Thoracic aorta (tissue), 2 donors: ENCODE measurements around the gene ABCG4. TPM values are rescaled to one million over a fixed set of nuclear protein-coding genes. Genes with fewer than 3 reads are reported as not detected.

Source experiments
- ATAC-seq: fragments of 150-250 bp; one replicate; pipeline ENCODE4 v1.8.0; 2017; ENCODE audit warnings: low read depth; ENCODE audit not compliant: insufficient number of reproducible peaks, low FRiP score
- DNase-seq: peaks from one replicate; pipeline ENCODE4 v3.0.0-alpha.2; 2020; ENCODE audit warnings: low spot score
- H3K27ac ChIP-seq, 2 donors: fragments of 200-600 bp; sonication (generic); 1 replicate in 1 of 2; 2 replicates in 1 of 2; pipeline ENCODE4 v1.5.1; 2016; ENCODE audit warnings: mild to moderate bottlenecking in 2 of 2, moderate library complexity in 2 of 2
- H3K27me3 ChIP-seq: fragments of 200-600 bp; sonication (generic); replicated peaks from 2 replicates; pipeline ENCODE4 v1.6.0; 2016; ENCODE audit warnings: mild to moderate bottlenecking; ENCODE audit not compliant: insufficient read depth
- H3K36me3 ChIP-seq: fragments of 200-600 bp; sonication (generic); one replicate; pipeline ENCODE4 v1.5.1; 2016
- H3K4me1 ChIP-seq, 2 donors: fragments of 200-600 bp; sonication (generic); 1 replicate in 1 of 2; 2 replicates in 1 of 2; pipeline versions ENCODE4 v1.5.1 to v1.6.0; 2016; ENCODE audit warnings: low read depth in 2 of 2, mild to moderate bottlenecking in 1 of 2; ENCODE audit not compliant: control insufficient read depth in 1 of 2
- H3K4me3 ChIP-seq: fragments of 200-600 bp; sonication (generic); 2 replicates; pipeline ENCODE4 v1.5.1; 2016; ENCODE audit warnings: mild to moderate bottlenecking
- H3K9me3 ChIP-seq: fragments of 200-600 bp; sonication (generic); 2 replicates; pipeline ENCODE4 v1.5.1; 2016
- CTCF ChIP-seq: fragments of 200-600 bp; sonication (generic); IDR thresholded peaks from one replicate; pipeline ENCODE4 v1.5.1; 2019; ENCODE audit warnings: antibody characterized with exemption
- total RNA-seq, 2 donors: library from RNA; depleted of rRNA; stranded (reverse); fragments of >200 nt; gene quantifications; one replicate each; pipeline versions ENCODE4 v1.1.0 to v1.2.3, GENCODE V29; 2016

Gene ABCG4
- total RNA-seq, 2 donors from 2014 or later = 1.6 TPM; not detected in 1

GRCh38 chr11:119154178-119154577 lies 5.3 kb downstream of the ABCG4 start:
- no peak for ATAC-seq
- no peak for TF ChIP-seq CTCF
- no peak for DNase-seq
- Histone ChIP-seq H3K27ac (no peak overlapping the region), H3K27me3 (no peaks in the 10 kb centered on the region), H3K4me3 (no peak overlapping the region), H3K36me3 (no peaks in the 10 kb centered on the region), H3K4me1 (peaks cover 3 to 8% of the 10 kb centered on the region in 2 donors), H3K9me3 (no peaks in the 10 kb centered on the region)

GRCh38 chr11:119155733-119156492 lies 7.1 kb downstream of the ABCG4 start:
- DNase-seq (no peak), ATAC-seq (no peak)
- no peaks in the 10 kb centered on the region for H3K9me3 ChIP-seq
- H3K27ac ChIP-seq = no peak overlapping the region
- H3K36me3 ChIP-seq = no peaks in the 10 kb centered on the region
- H3K27me3 ChIP-seq = no peaks in the 10 kb centered on the region
- no peak overlapping the region for H3K4me3 ChIP-seq
- H3K4me1 ChIP-seq = no peaks in the 10 kb centered on the region
- TF ChIP-seq CTCF = no peak

GRCh38 chr11:119156496-119156895 lies 7.6 kb downstream of the ABCG4 start:
- Histone ChIP-seq H3K27ac (no peak overlapping the region), H3K36me3 (no peaks in the 10 kb centered on the region), H3K27me3 (no peaks in the 10 kb centered on the region), H3K4me3 (no peak overlapping the region), H3K9me3 (no peaks in the 10 kb centered on the region), H3K4me1 (no peaks in the 10 kb centered on the region)
- no peak for ATAC-seq
- TF ChIP-seq CTCF = no peak
- DNase-seq = no peak

GRCh38 chr11:119157063-119157462 lies 8.2 kb downstream of the ABCG4 start:
- TF ChIP-seq CTCF = no peak
- no peaks in the 10 kb centered on the region for H3K36me3 ChIP-seq
- no peaks in the 10 kb centered on the region for H3K9me3 ChIP-seq
- DNase-seq (no peak), ATAC-seq (no peak)
- H3K4me3 ChIP-seq = no peak overlapping the region
- no peaks in the 10 kb centered on the region for H3K27me3 ChIP-seq
- H3K27ac ChIP-seq = no peak overlapping the region
- no peaks in the 10 kb centered on the region for H3K4me1 ChIP-seq

GRCh38 chr11:119158467-119158866 lies 9.6 kb downstream of the ABCG4 start:
- DNase-seq (no peak), ATAC-seq (no peak)
- Histone ChIP-seq H3K4me3 (no peak overlapping the region), H3K27ac (no peak overlapping the region), H3K36me3 (no peaks in the 10 kb centered on the region), H3K4me1 (no peaks in the 10 kb centered on the region), H3K9me3 (no peaks in the 10 kb centered on the region), H3K27me3 (no peaks in the 10 kb centered on the region)
- TF ChIP-seq CTCF = no peak
